Upper lobe of left lung (tissue), 6 donors: ENCODE data around the gene PRPF8. TPM values are rescaled to one million over a fixed set of nuclear protein-coding genes. Genes with fewer than 3 reads are reported as not detected.
"Not testable (repeated sequence)": the region's sequence is repeated elsewhere in the genome, so short reads cannot be mapped to it uniquely, and the experiment has no call there.

Source experiments
- ATAC-seq, 2 donors: fragments of 200-7000 bp; cut with Tn5 transposase; one replicate each; pipeline ENCODE4 v1.9.1; 2022; ENCODE audit warnings: mild to moderate bottlenecking in 2 of 2, moderate library complexity in 2 of 2; ENCODE audit not compliant: low FRiP score in 2 of 2
- DNase-seq, 2 donors: peaks; one replicate each; pipeline ENCODE4 v3.0.0-alpha.2; 2019 to 2020
- H3K27ac ChIP-seq, 4 donors: fragments of 200-600 bp; sonication (generic); one replicate each; pipeline ENCODE4 v1.5.1; 2016 to 2019
- H3K27me3 ChIP-seq, 4 donors: fragments of 200-600 bp; sonication (generic); one replicate each; pipeline ENCODE4 v1.5.1; 2017 to 2019
- H3K36me3 ChIP-seq, 4 donors: fragments of 200-600 bp; sonication (generic); one replicate each; pipeline ENCODE4 v1.5.1; 2016 to 2019
- H3K4me1 ChIP-seq, 4 donors: fragments of 200-600 bp; sonication (generic); one replicate each; pipeline ENCODE4 v1.5.1; 2018 to 2019
- H3K4me3 ChIP-seq, 4 donors: fragments of 200-600 bp; sonication (generic); one replicate each; pipeline ENCODE4 v1.5.1; 2017 to 2019; ENCODE audit warnings: mild to moderate bottlenecking in 2 of 4, moderate library complexity in 1 of 4
- H3K9me3 ChIP-seq, 4 donors: fragments of 200-600 bp; sonication (generic); one replicate each; pipeline ENCODE4 v1.5.1; 2018 to 2019
- EP300 ChIP-seq, 4 donors: sonication (generic); formaldehyde crosslinking; IDR thresholded peaks; one replicate each; pipeline ENCODE4 v1.5.1; 2017; ENCODE audit warnings: antibody characterized with exemption in 4 of 4, control low read depth in 2 of 4
- POLR2A ChIP-seq, 4 donors: fragments of 450-650 bp; IDR thresholded peaks; one replicate each; pipeline ENCODE4 v1.5.1; 2016 to 2017; ENCODE audit warnings: antibody characterized with exemption in 4 of 4, mild to moderate bottlenecking in 2 of 4
- POLR2AphosphoS5 ChIP-seq, 2 donors: sonication (generic); formaldehyde crosslinking; IDR thresholded peaks; one replicate each; pipeline ENCODE4 v1.5.1; 2017; ENCODE audit warnings: antibody characterized with exemption in 2 of 2
- WGBS, 2 donors: methylation state at CpG; one replicate each; pipeline ENCODE4 v1.1.5; 2017 to 2018; 5-methylcytosine and 5-hydroxymethylcytosine counted together
- total RNA-seq, 6 donors: library from RNA; depleted of rRNA in 4 of 6; stranded (reverse); fragments of >200 nt in 4 of 6; gene quantifications; one replicate each; pipeline versions ENCODE4 v1.1.0 to v1.2.1, GENCODE V29; 2016 to 2021
- TF ChIP-seq, protein P1 (sequence below), 6 experiments: fragments of 450-650 bp in 4 of 6; fragments of 200-600 bp in 2 of 6; sonication (generic) in 2 of 6; IDR thresholded peaks; one replicate each; pipeline ENCODE4 v1.5.1; 2016 to 2019; ENCODE audit warnings: antibody characterized with exemption in 6 of 6
- donor health status: DM: no; HTN: no; CAD: no; lungs with moderate emphysema.
- donor health status: DM: no; HTN: yes; CAD: no; lungs with severe emphysema.

PRPF8 gene
- total RNA-seq, 6 donors from 2014 or later = 173 to 283 (median 220) TPM

DNA sequence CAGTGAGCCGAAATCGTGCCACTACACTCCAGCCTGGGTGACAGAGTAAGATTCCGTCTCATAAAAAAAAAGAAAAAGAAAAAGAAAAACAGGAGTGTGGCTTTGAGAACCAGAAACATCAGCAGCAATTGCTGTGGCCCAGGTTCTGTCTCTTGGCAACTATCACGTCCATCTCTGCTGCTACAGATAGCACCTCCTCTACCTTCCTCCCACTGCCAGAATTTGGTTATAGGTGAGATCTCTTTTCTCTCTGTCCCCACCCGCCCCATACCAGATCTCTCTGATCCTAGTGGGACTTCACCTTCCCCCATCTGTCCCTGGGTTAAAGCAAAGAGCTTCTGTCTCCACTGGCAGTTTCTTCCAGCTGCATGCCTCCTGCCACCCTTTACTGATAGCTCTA is 22.4 kb upstream of the PRPF8 start:
- Histone ChIP-seq H3K9me3 (no peaks in the 10 kb centered on the region), H3K4me1 (peaks cover 15 to 35% (median 25%) of the 10 kb centered on the region in 4 donors), H3K36me3 (peaks cover under 1 to 18% (median 3%) of the 10 kb centered on the region in 4 donors), H3K27me3 (no peaks in the 10 kb centered on the region), H3K27ac (no peak overlapping the region), H3K4me3 (no peak overlapping the region)
- ATAC-seq (no peak), DNase-seq (no peak)
- WGBS, 2 donors = 91 to 96% methylated on average over 5 of the region's 5 CpGs
- TF ChIP-seq POLR2AphosphoS5 (IDR thresholded peaks at IDR 0.05) (no peak), POLR2A (IDR thresholded peaks at IDR 0.05) (no peak), EP300 (IDR thresholded peaks at IDR 0.05) (no peak)
- TF ChIP-seq, protein P1, sequence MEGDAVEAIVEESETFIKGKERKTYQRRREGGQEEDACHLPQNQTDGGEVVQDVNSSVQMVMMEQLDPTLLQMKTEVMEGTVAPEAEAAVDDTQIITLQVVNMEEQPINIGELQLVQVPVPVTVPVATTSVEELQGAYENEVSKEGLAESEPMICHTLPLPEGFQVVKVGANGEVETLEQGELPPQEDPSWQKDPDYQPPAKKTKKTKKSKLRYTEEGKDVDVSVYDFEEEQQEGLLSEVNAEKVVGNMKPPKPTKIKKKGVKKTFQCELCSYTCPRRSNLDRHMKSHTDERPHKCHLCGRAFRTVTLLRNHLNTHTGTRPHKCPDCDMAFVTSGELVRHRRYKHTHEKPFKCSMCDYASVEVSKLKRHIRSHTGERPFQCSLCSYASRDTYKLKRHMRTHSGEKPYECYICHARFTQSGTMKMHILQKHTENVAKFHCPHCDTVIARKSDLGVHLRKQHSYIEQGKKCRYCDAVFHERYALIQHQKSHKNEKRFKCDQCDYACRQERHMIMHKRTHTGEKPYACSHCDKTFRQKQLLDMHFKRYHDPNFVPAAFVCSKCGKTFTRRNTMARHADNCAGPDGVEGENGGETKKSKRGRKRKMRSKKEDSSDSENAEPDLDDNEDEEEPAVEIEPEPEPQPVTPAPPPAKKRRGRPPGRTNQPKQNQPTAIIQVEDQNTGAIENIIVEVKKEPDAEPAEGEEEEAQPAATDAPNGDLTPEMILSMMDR (IDR thresholded peaks at IDR 0.05) = no peak

DNA sequence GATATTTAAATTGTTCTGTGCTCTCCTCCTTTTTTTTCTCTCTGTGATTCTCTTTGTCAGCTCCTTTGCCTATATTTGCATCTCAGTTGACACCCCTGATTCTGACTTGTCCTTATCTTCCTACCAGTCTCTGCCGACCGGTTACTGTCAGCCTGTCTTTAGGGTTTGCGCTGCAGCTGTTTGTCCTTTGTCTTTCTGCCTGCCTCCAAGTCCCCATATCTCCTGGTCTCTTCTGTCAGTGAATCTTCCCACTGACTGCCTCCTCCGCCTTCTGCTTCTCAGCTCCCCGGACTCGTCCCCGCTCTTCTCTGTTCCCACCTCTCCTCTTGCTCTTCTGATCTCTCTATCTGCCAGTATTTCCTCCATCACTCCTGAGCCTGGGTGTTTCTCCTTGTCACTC is 20.3 kb upstream of the PRPF8 start:
- DNase-seq (no peak), ATAC-seq (no peak)
- Histone ChIP-seq H3K27ac (no peak overlapping the region), H3K9me3 (no peaks in the 10 kb centered on the region), H3K4me1 (peaks cover 5 to 14% (median 8%) of the 10 kb centered on the region in 4 donors), H3K4me3 (no peak overlapping the region), H3K27me3 (no peaks in the 10 kb centered on the region), H3K36me3 (peaks cover 0 to 8% (median 0%) of the 10 kb centered on the region in 4 donors)
- 85% methylated on average over 7 of the region's 7 CpGs for WGBS, 2 donors
- TF ChIP-seq, protein P1 (IDR thresholded peaks at IDR 0.05) = no peak
- TF ChIP-seq EP300 (IDR thresholded peaks at IDR 0.05) (no peak), POLR2A (IDR thresholded peaks at IDR 0.05) (no peak), POLR2AphosphoS5 (IDR thresholded peaks at IDR 0.05) (no peak)

DNA sequence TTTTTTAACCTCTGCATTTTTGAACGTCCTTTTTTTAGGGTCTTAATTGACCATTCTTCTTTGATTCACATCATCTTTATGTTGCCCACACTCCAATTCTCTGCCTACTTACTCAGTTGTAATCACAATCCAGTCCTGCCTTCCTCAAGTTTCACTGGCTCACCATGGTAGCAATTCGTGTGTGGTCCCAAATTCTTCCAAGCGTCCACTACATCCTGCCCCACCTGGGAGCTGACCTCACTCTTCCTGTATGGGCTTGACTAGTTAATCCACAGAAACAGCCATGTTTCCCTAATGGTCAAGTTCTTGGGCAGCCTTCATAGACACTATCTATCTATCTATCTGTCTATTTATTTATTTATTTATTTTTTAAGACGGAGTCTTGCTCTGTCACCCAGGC is 18.4 kb upstream of the PRPF8 start:
- H3K36me3 ChIP-seq = peaks cover 0 to 8% (median 0%) of the 10 kb centered on the region in 4 donors
- no peak for ATAC-seq
- H3K4me3 ChIP-seq = no peak overlapping the region
- H3K9me3 ChIP-seq = no peaks in the 10 kb centered on the region
- H3K27me3 ChIP-seq = no peaks in the 10 kb centered on the region
- 55 to 56% methylated on average over 4 of the region's 4 CpGs for WGBS, 2 donors
- no peak for DNase-seq
- H3K27ac ChIP-seq = no peak overlapping the region
- H3K4me1 ChIP-seq = no peaks in the 10 kb centered on the region
- TF ChIP-seq POLR2AphosphoS5 (IDR thresholded peaks at IDR 0.05) = no peak
- TF ChIP-seq, protein P1 (IDR thresholded peaks at IDR 0.05) = no peak
- TF ChIP-seq EP300 (IDR thresholded peaks at IDR 0.05) = no peak
- no peak for TF ChIP-seq POLR2A (IDR thresholded peaks at IDR 0.05)

DNA sequence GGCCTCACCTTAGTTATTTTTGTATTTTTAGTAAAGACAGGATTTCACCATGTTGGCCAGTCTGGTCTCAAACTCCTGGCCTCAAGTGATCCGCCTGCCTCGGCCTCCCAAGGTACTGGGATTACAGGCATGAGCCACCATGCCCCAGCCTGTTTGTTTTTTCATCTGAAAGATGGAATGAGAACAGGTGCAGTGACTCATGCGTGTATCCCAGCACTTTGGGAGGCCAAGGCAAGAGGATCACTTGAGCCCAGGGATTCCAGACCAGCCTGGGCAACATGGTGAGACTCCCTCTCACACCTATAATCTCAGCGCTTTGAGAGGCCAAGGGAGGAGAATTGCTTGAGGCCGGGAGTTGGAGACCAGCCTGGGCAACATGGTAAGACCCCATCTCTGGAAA is 15.2 kb upstream of the PRPF8 start:
- H3K27me3 ChIP-seq, DNase-seq, H3K4me3 ChIP-seq, ATAC-seq, H3K27ac ChIP-seq, H3K36me3 ChIP-seq, H3K4me1 ChIP-seq, H3K9me3 ChIP-seq: not testable (repeated sequence)
- WGBS, 2 donors = 93% methylated on average over 5 of the region's 5 CpGs

DNA sequence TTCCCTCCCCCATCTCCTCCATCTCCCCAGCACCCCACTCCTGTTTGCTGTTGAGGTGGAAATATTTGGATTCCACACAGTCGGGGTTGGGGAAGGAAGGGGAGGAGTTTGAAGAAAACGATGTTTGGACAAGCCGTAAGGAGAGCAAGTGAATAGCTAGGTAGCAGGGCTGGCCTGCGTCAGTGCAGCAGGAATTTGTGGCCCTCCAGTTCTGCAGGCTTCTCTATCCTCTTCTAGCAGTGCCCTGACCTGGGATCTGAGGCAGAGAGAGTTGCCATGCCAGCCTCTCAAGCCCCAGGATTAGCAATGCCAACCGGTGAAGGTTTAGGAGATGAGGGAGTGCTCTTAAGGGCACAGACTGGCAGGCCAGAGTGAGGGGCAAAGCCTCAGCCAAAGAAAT is 13.0 kb upstream of the PRPF8 start:
- H3K4me3 ChIP-seq = no peak overlapping the region
- peaks cover 0 to 4% (median 2%) of the 10 kb centered on the region in 4 donors for H3K4me1 ChIP-seq
- H3K27ac ChIP-seq = peak overlapping the region in 3 of 4 donors; percentile 7 to 62 (median 27)
- DNase-seq (peak in 1 of 2 donors; percentile 58), ATAC-seq (peak; percentile 64 to 90)
- no peaks in the 10 kb centered on the region for H3K27me3 ChIP-seq
- no peaks in the 10 kb centered on the region for H3K9me3 ChIP-seq
- TF ChIP-seq POLR2AphosphoS5 (IDR thresholded peaks at IDR 0.05) (no peak), POLR2A (IDR thresholded peaks at IDR 0.05) (peak in 1 of 4 donors; percentile 34)
- H3K36me3 ChIP-seq = no peaks in the 10 kb centered on the region
- WGBS, 2 donors = 41 to 44% methylated on average over 5 of the region's 5 CpGs

DNA sequence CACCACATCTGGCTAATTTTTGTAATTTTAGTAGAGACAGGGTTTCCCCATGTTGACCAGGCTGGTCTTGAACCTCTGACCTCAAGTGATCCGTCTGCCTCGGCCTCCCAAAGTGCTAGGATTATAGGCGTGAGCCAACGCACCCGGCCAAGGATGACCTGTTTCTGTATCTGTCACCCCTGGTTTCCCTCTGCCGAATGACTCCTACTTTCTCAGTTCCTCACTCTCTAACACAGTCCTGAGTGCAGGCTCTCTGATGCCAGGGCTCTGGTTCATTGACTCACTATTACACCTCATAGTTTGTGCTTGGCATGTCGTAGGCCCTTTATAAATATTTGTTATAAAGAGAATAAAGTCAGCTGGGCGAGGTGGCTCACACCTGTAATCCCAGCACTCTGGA is 10.7 kb upstream of the PRPF8 start:
- Histone ChIP-seq H3K27me3 (no peaks in the 10 kb centered on the region), H3K4me3 (no peak overlapping the region), H3K9me3 (no peaks in the 10 kb centered on the region), H3K36me3 (no peaks in the 10 kb centered on the region), H3K4me1 (peaks cover 0 to 4% (median 2%) of the 10 kb centered on the region in 4 donors), H3K27ac (no peak overlapping the region)
- WGBS, 2 donors = 84 to 85% methylated on average over 8 of the region's 8 CpGs
- ATAC-seq = no peak
- no peak for DNase-seq
- TF ChIP-seq POLR2AphosphoS5 (IDR thresholded peaks at IDR 0.05) = no peak
- TF ChIP-seq, protein P1 (IDR thresholded peaks at IDR 0.05) = no peak
- no peak for TF ChIP-seq POLR2A (IDR thresholded peaks at IDR 0.05)
- no peak for TF ChIP-seq EP300 (IDR thresholded peaks at IDR 0.05)
